Naive thymus-derived CD4-positive, alpha-beta T cell (primary cell): ENCODE results near the gene NATD1. TPM values are rescaled to one million over a fixed set of nuclear protein-coding genes. Genes with fewer than 3 reads are reported as not detected.
A peak's percentile ranks its signal among the peaks of the same experiment; 100 is the strongest.

ENCODE experiments used
- ATAC-seq: fragments of 150-1000 bp; cut with Tn5 transposase; 2 replicates; pipeline ENCODE4 v1.10.0; 2021; ENCODE audit warnings: mild to moderate bottlenecking, moderate library complexity
- CTCF ChIA-PET: fragments of 350-600 bp; sonication (Branson Sonifier 250); formaldehyde crosslinking; loops from one replicate; lab custom pipeline; 2021; ENCODE audit warnings: antibody characterized with exemption; lab: Charles Lee
- POLR2A ChIA-PET: fragments of 350-600 bp; sonication (Branson Sonifier 250); formaldehyde crosslinking; loops from one replicate; lab custom pipeline; 2021; ENCODE audit warnings: antibody characterized with exemption, inconsistent platforms; lab: Charles Lee
- DNase-seq, 9 donors: peaks; one replicate each; pipeline versions ENCODE4 v3.0.0 to v3.0.0-alpha.2; 2020 to 2022; ENCODE audit warnings: mixed read lengths in 1 of 9
- H3K27ac ChIP-seq: one replicate; pipeline ENCODE4 v1.7.0; 2013; ENCODE audit warnings: mild to moderate bottlenecking, low read depth, low read length, moderate library complexity
- H3K27me3 ChIP-seq, 2 donors: one replicate each; pipeline ENCODE4 v1.7.0; 2013; ENCODE audit warnings: low read length in 2 of 2, mild to moderate bottlenecking in 2 of 2, moderate library complexity in 2 of 2; ENCODE audit not compliant: control insufficient read depth in 2 of 2, insufficient read depth in 2 of 2
- H3K36me3 ChIP-seq, 3 experiments: 1 replicate in 2 of 3; 2 replicates in 1 of 3; pipeline ENCODE4 v1.7.0; 2013; ENCODE audit warnings: low read length in 3 of 3, mild to moderate bottlenecking in 3 of 3, moderate library complexity in 1 of 3; ENCODE audit not compliant: insufficient read depth in 3 of 3, control insufficient read depth in 2 of 3
- H3K4me1 ChIP-seq, 2 donors: one replicate each; pipeline ENCODE4 v1.7.0; 2013; ENCODE audit warnings: low read length in 2 of 2, mild to moderate bottlenecking in 2 of 2, moderate library complexity in 1 of 2; ENCODE audit not compliant: control insufficient read depth in 2 of 2, insufficient read depth in 2 of 2
- H3K4me3 ChIP-seq: 2 replicates; pipeline ENCODE4 v1.7.0; 2013; ENCODE audit warnings: mild to moderate bottlenecking, low read length
- H3K9me3 ChIP-seq, 3 experiments: 1 replicate in 2 of 3; 2 replicates in 1 of 3; pipeline ENCODE4 v1.7.0; 2013; ENCODE audit warnings: low read length in 3 of 3; ENCODE audit not compliant: control insufficient read depth in 2 of 3
- H3K27ac Mint-ChIP-seq, 9 donors: one replicate each; pipeline ENCODE4 v1.8.0; 2020 to 2022; ENCODE audit warnings: mixed read lengths in 9 of 9, mild to moderate bottlenecking in 8 of 9, moderate library complexity in 5 of 9, inconsistent platforms in 2 of 9
- H3K27me3 Mint-ChIP-seq, 5 donors: one replicate each; pipeline ENCODE4 v1.8.0; 2021 to 2022; ENCODE audit warnings: mixed read lengths in 5 of 5, mild to moderate bottlenecking in 1 of 5
- H3K36me3 Mint-ChIP-seq, 5 donors: one replicate each; pipeline ENCODE4 v1.8.0; 2020 to 2022; ENCODE audit warnings: mixed read lengths in 5 of 5, mild to moderate bottlenecking in 3 of 5, inconsistent platforms in 1 of 5
- H3K4me1 Mint-ChIP-seq, 7 donors: one replicate each; pipeline ENCODE4 v1.8.0; 2020 to 2022; ENCODE audit warnings: mixed read lengths in 7 of 7, mild to moderate bottlenecking in 3 of 7, inconsistent platforms in 1 of 7
- H3K4me3 Mint-ChIP-seq, 10 donors: one replicate each; pipeline ENCODE4 v1.8.0; 2020 to 2022; ENCODE audit warnings: mild to moderate bottlenecking in 10 of 10, mixed read lengths in 10 of 10, moderate library complexity in 6 of 10, inconsistent platforms in 2 of 10
- H3K9me3 Mint-ChIP-seq, 11 donors: one replicate each; pipeline ENCODE4 v1.8.0; 2020 to 2022; ENCODE audit warnings: mixed read lengths in 11 of 11, mild to moderate bottlenecking in 4 of 11, inconsistent platforms in 1 of 11, moderate library complexity in 1 of 11
- intact Hi-C, 2 donors: fragments of 100-400 bp; cut with micrococcal nuclease; formaldehyde crosslinking; loops; one replicate each; pipeline ENCODE4 v1.15.1; 2023
- polyA plus RNA-seq, 2 donors: library from polyadenylated mRNA; unstranded; fragments of 300-500 nt; fragmentation: Illumina TruSeq; gene quantifications; one replicate each; pipeline ENCODE4 v1.2.3, GENCODE V29; 2021
- total RNA-seq, 6 experiments: library from RNA in 5 of 6; stranded (reverse) in 5 of 6; gene quantifications; 1 replicate in 5 of 6; 2 replicates in 1 of 6; pipeline ENCODE4 v1.2.3 and lab custom pipeline; 2021 to 2026

Gene NATD1
- total and polyA plus RNA-seq, 7 experiments from 2014 or later = 1.7 to 11.1 (median 7.1) TPM

DNA sequence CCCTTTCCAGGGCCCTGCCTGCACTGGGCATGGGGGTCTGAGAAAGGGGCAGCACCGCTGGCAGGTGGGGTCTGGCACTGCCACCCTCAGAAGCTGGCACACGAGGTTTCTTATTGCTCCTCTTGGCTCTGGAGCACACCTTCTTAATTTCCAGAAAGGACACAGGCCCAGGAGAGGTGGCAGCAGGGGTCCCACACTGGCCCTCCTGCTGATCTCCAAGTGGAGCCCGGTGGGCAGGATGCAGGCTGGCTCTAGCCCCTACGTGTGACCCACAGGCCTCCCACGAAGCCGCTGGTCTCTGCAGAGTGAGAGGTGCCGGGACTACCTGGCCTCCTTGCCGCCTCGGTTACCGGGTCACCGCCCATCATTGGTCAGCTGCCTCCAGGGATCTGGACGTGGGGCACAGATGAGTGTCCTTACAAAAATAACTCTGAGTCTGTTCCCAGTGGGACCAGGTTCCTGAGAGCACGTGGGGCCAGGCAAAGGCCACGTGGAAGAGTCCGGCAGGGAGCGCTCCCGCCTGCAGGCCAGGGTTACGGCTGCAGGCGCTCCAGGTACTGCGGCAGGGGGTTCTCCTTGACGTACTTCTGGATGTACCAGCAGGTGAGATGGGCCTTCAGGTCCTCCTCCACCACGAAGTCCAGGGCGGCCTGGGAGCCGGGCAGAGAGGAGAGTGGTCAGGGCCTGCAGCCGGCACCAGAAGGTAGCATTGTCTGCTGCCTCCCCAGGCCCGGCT lies 10.3 kb downstream of the NATD1 start:
- no peaks in the 10 kb centered on the region for H3K27me3 Mint-ChIP-seq
- no peak overlapping the region for H3K4me3 Mint-ChIP-seq
- H3K36me3 Mint-ChIP-seq = no peaks in the 10 kb centered on the region
- H3K4me1 ChIP-seq = no peaks in the 10 kb centered on the region
- H3K27me3 ChIP-seq = no peaks in the 10 kb centered on the region
- H3K36me3 ChIP-seq = peaks cover 0 to 19% (median 0%) of the 10 kb centered on the region in 3 experiments
- H3K9me3 ChIP-seq = no peaks in the 10 kb centered on the region
- H3K9me3 Mint-ChIP-seq = no peaks in the 10 kb centered on the region
- H3K27ac ChIP-seq = no peak overlapping the region
- H3K27ac Mint-ChIP-seq = no peak overlapping the region
- POLR2A ChIA-PET = no interaction called here
- H3K4me1 Mint-ChIP-seq = peaks cover 0 to 16% (median 8%) of the 10 kb centered on the region in 7 donors
- H3K4me3 ChIP-seq = no peak overlapping the region
- intact Hi-C loops = no loop called here
- CTCF ChIA-PET = no interaction called here
- ATAC-seq (no peak), DNase-seq (no peak)

DNA sequence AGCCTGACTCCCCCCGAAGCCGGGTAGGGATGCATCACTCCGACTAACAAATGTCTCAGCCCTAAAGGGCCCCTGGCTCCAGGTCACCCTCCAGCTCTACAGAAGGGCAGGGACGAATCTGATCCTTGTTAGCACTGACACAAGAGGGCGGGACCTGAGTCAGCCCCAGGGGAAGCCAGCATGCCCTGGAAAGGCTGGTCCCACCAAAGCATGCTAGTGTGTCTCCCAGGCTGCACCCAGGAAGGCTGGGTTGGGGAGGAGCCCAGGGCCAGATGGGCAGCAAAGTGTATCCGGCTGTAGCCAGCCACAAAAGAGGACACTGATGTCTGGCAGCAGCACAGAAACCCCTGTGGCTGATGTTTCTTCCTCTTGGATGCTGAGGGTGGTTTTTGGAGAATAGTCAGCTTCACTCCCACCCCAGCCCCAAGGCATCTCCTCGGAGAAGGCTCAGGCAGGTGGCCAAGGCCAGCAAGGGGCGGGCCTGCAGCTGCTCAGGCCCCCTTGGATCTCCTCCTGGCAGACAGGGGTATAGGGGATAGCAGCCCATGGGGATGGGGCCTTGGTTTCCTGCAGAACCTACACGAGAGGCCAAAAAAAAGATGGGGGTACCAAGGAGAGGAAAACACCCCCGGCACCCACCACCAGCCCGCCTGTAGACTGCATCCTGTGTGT lies 11.0 kb downstream of the NATD1 start:
- Histone ChIP-seq H3K27ac (no peak overlapping the region), H3K9me3 (no peaks in the 10 kb centered on the region), H3K27me3 (no peaks in the 10 kb centered on the region), H3K4me3 (no peak overlapping the region), H3K4me1 (no peaks in the 10 kb centered on the region), H3K36me3 (peaks cover 0 to 19% (median 0%) of the 10 kb centered on the region in 3 experiments)
- intact Hi-C loops = no loop called here
- DNase-seq = no peak
- Mint-ChIP-seq H3K4me3 (no peak overlapping the region), H3K9me3 (no peaks in the 10 kb centered on the region), H3K27me3 (no peaks in the 10 kb centered on the region), H3K4me1 (peaks cover 0 to 12% (median 8%) of the 10 kb centered on the region in 7 donors), H3K27ac (no peak overlapping the region), H3K36me3 (no peaks in the 10 kb centered on the region)
- no peak for ATAC-seq
- ChIA-PET POLR2A (no interaction called here), CTCF (no interaction called here)

DNA sequence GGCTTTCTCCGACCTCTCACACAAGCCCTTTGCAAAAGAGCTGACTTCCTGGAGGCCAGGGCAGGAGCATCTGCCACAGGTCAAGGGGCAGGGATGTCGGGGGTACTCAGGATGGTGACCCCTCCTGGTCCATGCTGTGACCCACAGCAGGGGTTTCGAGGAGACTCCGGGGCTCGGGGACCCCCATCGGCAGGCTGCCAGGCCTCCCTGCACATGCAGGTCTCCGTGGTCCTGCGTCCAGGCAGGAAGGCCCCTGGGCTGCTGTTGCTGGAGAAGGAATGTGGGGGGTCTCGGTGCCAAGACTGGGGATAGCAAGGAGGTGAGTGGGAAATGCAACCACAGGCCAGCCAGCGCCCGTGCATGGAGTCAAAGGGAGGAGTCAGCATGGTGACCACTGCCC lies 11.6 kb downstream of the NATD1 start:
- no peaks in the 10 kb centered on the region for H3K27me3 ChIP-seq
- H3K27ac Mint-ChIP-seq = no peak overlapping the region
- H3K4me3 Mint-ChIP-seq = no peak overlapping the region
- no peak overlapping the region for H3K27ac ChIP-seq
- H3K9me3 Mint-ChIP-seq = no peaks in the 10 kb centered on the region
- CTCF ChIA-PET = no interaction called here
- intact Hi-C loops = no loop called here
- H3K4me1 Mint-ChIP-seq = peaks cover 0 to 12% (median 8%) of the 10 kb centered on the region in 7 donors
- DNase-seq (no peak), ATAC-seq (no peak)
- H3K4me3 ChIP-seq = no peak overlapping the region
- H3K27me3 Mint-ChIP-seq = no peaks in the 10 kb centered on the region
- POLR2A ChIA-PET = no interaction called here
- peaks cover 0 to 19% (median 0%) of the 10 kb centered on the region in 3 experiments for H3K36me3 ChIP-seq
- H3K36me3 Mint-ChIP-seq = no peaks in the 10 kb centered on the region
- H3K9me3 ChIP-seq = no peaks in the 10 kb centered on the region
- H3K4me1 ChIP-seq = no peaks in the 10 kb centered on the region

DNA sequence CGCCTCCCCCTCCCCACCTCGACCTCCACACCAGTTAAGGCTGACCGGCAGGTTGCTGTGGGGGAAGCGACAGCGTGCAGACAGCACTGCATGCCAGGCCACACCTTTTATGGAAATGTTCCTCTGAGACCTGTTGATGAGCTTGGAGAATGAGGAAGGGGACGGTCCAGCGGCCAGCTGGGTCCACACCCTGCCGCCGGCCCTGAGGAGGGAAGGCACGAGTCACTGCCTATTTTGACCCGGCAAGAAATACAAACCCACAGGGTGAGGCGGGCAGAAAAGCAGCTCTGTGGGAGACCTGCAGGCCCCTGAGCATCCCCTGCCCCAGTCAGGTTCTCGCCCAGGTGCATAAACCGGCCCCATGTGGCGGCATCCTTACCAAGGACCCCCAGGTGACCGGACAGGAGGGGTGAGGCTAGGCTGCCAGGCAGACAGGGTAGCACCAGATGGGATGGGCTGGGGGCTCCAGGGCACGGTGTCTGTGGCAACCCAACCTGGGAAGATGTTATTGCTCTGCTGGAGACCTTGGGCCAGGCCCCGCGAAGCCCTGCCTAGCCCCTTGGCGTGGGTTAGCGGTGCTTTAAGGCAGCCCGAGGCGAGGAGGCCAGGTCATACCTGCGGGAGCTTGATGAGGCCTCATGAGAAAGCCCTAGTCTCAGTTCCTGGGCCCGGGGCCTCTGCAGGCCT lies 12.7 kb downstream of the NATD1 start:
- CTCF ChIA-PET = no interaction called here
- no peak overlapping the region for H3K27ac Mint-ChIP-seq
- intact Hi-C loops = no loop called here

DNA sequence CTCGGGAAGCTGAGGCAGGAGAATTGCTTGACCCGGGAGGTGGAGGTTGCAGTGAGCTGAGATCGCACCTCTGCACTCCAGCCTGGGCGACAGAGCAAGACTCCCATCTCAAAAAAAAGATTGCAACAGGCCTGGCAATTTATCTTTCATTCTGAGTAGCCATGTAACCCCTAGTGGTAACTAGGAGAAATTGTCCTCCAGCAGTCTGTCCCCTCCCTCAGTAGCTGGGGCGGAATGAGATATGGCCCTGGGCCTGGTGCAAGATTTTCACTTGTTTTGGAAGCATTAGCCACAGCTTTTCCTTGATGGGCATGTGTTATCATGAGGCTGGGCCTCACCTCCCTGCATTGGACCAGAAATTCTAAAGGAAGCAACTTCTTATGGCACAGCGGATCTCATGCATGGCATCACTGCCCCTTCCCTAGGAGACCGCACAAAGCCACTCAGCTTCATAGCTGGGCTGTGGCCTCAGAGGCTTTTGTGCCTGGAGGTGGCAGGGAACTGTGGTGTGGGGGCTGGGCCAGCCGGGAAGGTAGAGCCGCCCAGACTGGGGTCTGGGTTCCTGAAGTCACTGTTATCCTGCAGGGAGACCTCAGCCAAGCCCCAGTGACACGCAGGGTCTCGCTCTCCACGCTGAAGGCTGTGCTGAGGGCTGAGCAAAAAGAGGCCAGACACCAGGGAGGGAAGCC lies 13.4 kb downstream of the NATD1 start:
- H3K36me3 Mint-ChIP-seq = peaks cover 0 to 5% (median 0%) of the 10 kb centered on the region in 5 donors
- peak; percentile 62 for ATAC-seq

More for the DNA sequence above, 12.7 kb downstream of the NATD1 start:
- ATAC-seq (no peak), DNase-seq (no peak)
- H3K4me1 ChIP-seq = no peaks in the 10 kb centered on the region
- Mint-ChIP-seq H3K27me3 (no peaks in the 10 kb centered on the region), H3K4me1 (peaks cover 0 to 9% (median 2%) of the 10 kb centered on the region in 7 donors), H3K9me3 (peaks cover 0 to 7% (median 0%) of the 10 kb centered on the region in 11 donors), H3K36me3 (peaks cover 0 to 3% (median 0%) of the 10 kb centered on the region in 5 donors), H3K4me3 (no peak overlapping the region)
- no peaks in the 10 kb centered on the region for H3K27me3 ChIP-seq
- H3K9me3 ChIP-seq = no peaks in the 10 kb centered on the region
- POLR2A ChIA-PET = no interaction called here
- H3K4me3 ChIP-seq = no peak overlapping the region
- peaks cover 0 to 19% (median 0%) of the 10 kb centered on the region in 3 experiments for H3K36me3 ChIP-seq
- H3K27ac ChIP-seq = no peak overlapping the region

DNA sequence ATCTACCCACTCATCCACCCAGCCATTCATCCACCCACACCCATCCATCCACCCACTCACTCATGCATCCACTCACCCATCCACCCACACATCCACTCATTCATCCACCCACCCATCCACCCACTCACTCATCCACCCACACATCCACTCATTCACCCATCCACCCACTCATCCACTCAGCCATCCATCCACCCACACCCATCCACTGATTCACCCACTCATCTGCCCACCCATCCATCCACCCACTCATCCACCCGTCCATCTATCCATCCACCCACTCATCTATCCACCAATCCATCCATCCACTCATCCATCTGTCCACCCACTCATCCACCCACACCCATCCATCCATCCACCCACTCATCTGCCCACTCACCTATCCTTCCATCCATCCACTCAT lies 17.3 kb downstream of the NATD1 start:
- no peak for DNase-seq
- Histone ChIP-seq H3K27ac (no peak overlapping the region), H3K36me3 (no peaks in the 10 kb centered on the region), H3K4me3 (no peak overlapping the region), H3K9me3 (no peaks in the 10 kb centered on the region), H3K27me3 (no peaks in the 10 kb centered on the region), H3K4me1 (no peaks in the 10 kb centered on the region)
- CTCF ChIA-PET = no interaction called here
- intact Hi-C loops = no loop called here
- H3K9me3 Mint-ChIP-seq = peaks cover 0 to 23% (median 9%) of the 10 kb centered on the region in 11 donors
- POLR2A ChIA-PET = no interaction called here
- H3K4me3 Mint-ChIP-seq = no peak overlapping the region
- ATAC-seq = no peak
- H3K27me3 Mint-ChIP-seq = no peaks in the 10 kb centered on the region
- peaks cover 0 to 8% (median 0%) of the 10 kb centered on the region in 7 donors for H3K4me1 Mint-ChIP-seq
- H3K36me3 Mint-ChIP-seq = peaks cover 0 to 19% (median 10%) of the 10 kb centered on the region in 5 donors
- peak overlapping the region in 1 of 9 donors; percentile 59 for H3K27ac Mint-ChIP-seq

More for the DNA sequence above, 13.4 kb downstream of the NATD1 start:
- Histone ChIP-seq H3K27me3 (no peaks in the 10 kb centered on the region), H3K4me3 (no peak overlapping the region), H3K36me3 (peaks cover 0 to 19% (median 0%) of the 10 kb centered on the region in 3 experiments), H3K9me3 (no peaks in the 10 kb centered on the region), H3K27ac (no peak overlapping the region), H3K4me1 (no peaks in the 10 kb centered on the region)
- POLR2A ChIA-PET = no interaction called here
- Mint-ChIP-seq H3K9me3 (peaks cover 0 to 9% (median 0%) of the 10 kb centered on the region in 11 donors), H3K27ac (no peak overlapping the region), H3K4me3 (no peak overlapping the region), H3K27me3 (no peaks in the 10 kb centered on the region), H3K4me1 (peaks cover 0 to 10% (median 1%) of the 10 kb centered on the region in 7 donors)
- intact Hi-C loops = no loop called here
- CTCF ChIA-PET = no interaction called here
- no peak for DNase-seq
